ENCODE results near the gene FBXW8.

DNA sequence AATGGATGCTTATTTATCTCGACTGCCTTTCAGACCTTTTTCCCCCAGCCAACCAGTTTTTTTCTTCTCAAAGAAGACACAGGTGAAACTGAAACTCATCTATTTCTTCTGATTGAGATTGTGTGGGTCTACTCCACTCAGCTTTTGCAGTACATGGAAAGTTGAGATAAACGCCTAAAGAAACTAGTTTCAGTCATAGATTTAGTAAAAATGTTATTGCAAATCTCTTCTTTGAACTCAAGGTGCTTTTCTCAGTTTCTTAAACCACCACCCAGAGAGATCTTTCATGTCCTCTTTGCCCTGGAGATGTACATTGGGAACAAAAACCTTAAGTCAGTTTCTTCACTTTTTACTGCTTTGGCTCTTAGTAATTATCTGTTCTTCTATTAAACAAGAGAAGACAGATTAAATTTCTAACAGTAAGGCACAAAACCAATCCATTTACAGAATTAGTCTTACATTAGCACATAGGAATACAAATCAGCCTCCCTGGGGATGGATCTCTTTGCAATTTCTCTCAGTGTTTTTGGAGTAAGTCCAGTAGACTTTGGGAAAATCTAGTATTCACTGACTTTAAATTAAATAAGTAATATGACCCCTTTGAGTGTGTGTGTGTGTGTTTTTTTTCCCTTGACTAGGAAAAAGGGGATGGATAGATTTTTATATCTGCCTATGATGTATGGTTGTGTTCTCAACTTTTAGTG, 11.6 kb downstream of the FBXW8 start:
- TF ChIP-seq, protein P1, sequence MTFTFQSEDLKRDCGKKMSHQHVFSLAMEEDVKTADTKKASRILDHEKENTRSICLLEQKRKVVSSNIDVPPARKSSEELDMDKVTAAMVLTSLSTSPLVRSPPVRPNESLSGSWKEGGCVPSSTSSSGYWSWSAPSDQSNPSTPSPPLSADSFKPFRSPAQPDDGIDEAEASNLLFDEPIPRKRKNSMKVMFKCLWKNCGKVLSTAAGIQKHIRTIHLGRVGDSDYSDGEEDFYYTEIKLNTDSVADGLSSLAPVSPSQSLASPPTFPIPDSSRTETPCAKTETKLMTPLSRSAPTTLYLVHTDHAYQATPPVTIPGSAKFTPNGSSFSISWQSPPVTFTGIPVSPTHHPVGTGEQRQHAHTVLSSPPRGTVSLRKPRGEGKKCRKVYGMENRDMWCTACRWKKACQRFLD (tag by site-specific recombination; IDR thresholded peaks at IDR 0.05): no peak
- TF ChIP-seq ZNF701 (tag by site-specific recombination; IDR thresholded peaks at IDR 0.05): no peak
- peak; percentile 41; the same call in 1 of the 2 replicates for TF ChIP-seq ZNF24 (tag by site-specific recombination; IDR thresholded peaks at IDR 0.05)
- TF ChIP-seq ZNF629 (tag by site-specific recombination; IDR thresholded peaks at IDR 0.05): peak; percentile 70
- TF ChIP-seq ZBTB1 (tag by site-specific recombination; IDR thresholded peaks at IDR 0.05): no peak
- TF ChIP-seq, protein P2, sequence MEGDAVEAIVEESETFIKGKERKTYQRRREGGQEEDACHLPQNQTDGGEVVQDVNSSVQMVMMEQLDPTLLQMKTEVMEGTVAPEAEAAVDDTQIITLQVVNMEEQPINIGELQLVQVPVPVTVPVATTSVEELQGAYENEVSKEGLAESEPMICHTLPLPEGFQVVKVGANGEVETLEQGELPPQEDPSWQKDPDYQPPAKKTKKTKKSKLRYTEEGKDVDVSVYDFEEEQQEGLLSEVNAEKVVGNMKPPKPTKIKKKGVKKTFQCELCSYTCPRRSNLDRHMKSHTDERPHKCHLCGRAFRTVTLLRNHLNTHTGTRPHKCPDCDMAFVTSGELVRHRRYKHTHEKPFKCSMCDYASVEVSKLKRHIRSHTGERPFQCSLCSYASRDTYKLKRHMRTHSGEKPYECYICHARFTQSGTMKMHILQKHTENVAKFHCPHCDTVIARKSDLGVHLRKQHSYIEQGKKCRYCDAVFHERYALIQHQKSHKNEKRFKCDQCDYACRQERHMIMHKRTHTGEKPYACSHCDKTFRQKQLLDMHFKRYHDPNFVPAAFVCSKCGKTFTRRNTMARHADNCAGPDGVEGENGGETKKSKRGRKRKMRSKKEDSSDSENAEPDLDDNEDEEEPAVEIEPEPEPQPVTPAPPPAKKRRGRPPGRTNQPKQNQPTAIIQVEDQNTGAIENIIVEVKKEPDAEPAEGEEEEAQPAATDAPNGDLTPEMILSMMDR (tag by site-specific recombination; IDR thresholded peaks at IDR 0.05): no peak
- TF ChIP-seq ZNF76 (tag by site-specific recombination; IDR thresholded peaks at IDR 0.05; ENCODE audit: borderline replicate concordance, low read depth): no peak
- no peak for TF ChIP-seq ZNF274 (IDR thresholded peaks at IDR 0.05; ENCODE audit: low read length)
- TF ChIP-seq ZNF274 (tag by site-specific recombination; IDR thresholded peaks at IDR 0.05; ENCODE audit: borderline replicate concordance): no peak
- TF ChIP-seq ZNF133 (tag by site-specific recombination; IDR thresholded peaks at IDR 0.05): no peak
- no peak for TF ChIP-seq TCF7L2 (IDR thresholded peaks at IDR 0.05; ENCODE audit: borderline replicate concordance, low read depth, low read length)
